ENCODE results near the gene LIN52.
"Not testable (repeated sequence)": the region's sequence is repeated elsewhere in the genome, so short reads cannot be mapped to it uniquely, and the experiment has no call there.

The LIN52 gene

DNA sequence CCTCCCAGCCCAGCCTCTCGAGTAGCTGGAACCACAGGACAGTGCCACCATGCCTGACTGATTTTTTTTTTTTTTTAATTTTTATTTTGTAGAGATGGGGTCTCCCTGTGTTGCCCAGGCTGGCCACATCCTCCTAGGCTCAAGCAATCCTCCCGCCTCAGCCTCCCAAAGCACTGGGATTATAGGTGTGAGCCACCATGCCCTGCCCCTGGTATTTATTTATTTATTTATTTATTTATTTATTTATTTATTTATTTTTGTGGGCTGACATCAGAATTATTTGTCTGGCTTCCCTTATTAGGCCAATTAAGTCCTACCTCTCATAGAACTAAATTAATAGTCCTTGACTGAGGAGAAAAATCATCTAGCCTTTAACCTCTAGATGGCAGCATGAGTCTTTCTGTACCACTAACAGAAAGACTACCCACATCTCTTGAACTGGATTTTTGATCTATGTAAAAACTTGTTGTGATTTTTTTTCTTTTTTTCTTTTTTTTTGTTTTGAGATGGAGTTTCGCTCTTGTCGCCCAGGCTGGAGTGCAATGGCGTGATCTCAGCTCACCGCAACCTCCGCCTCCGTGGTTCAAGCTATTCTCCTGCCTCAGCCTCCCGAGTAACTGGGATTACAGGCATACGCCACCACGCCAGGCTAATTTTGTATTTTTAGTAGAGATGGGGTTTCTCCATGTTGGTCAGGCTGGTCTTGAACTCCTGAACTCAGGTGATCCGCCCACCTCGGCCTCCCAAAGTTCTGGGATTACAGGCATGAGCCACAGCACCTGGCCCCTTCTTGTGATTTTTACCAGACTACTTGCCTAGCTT lies 26.9 kb downstream of the LIN52 start:
- DNase-seq = peak; percentile 24 to 79 (median 64)

DNA sequence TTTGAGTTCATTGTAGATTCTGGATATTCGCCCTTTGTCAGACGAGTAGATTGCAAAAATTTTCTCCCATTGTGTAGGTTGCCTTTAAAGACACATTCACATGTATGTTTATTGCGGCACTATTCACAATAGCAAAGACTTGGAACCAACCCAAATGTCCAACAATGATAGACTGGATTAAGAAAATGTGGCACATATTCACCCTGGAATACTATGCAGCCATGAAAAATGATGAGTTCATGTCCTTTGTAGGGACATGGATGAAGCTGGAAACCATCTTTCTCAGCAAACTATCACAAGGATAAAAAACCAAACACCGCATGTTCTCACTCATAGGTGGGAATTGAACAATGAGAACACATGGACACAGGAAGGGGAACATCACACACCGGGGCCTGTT lies 40.7 kb downstream of the LIN52 start:
- not testable (repeated sequence) for DNase-seq

DNA sequence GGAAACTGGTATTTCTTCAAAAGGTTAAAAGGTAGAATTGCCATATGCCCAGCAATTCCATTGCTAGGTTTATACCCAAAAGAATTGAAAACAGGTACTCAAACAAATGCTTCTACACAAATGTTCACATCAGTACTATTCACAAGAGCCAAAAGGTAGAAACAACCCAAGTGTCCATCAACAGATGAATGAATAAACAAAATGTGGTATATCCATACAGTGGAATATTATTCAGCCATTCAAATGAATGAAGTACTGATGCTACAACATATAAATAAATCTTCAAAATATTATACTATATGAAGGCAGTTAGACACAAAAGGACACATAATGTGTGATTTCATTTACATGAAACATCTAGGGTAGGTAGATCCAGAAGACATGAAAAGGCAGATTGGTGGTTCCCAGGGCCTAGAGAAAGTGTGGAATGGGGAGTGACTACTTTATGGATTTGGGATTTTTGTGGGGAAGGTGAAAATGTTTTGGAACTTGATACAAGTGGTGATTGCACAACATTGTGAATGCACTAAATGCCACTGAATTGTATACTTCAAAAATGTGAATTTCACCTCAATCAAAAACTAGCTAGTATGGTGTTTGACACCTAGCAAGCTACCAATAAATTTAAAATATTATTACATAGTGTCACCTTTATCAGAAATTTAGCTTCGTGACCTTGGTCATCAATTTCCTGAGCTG lies 41.7 kb downstream of the LIN52 start:
- DNase-seq = no peak

DNA sequence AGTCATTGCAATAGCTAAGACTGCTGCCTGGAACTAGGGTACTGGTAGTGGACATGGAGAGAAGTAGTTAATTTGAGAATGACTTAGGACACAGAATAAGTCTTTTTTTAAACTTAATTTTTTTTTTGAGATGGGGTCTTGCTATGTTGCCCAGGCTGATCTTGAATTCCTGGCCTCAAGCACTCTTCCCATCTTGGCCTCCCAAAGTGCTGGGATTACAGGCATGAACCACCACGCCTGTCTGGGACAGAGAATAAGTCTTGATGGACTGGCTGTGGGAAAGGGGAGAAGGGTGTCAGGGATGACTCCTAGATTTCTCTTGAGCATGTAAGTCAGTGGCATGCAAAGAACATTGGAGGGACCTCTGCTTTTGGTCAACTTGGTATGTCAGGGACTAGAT lies 42.9 kb downstream of the LIN52 start:
- DNase-seq = no peak

DNA sequence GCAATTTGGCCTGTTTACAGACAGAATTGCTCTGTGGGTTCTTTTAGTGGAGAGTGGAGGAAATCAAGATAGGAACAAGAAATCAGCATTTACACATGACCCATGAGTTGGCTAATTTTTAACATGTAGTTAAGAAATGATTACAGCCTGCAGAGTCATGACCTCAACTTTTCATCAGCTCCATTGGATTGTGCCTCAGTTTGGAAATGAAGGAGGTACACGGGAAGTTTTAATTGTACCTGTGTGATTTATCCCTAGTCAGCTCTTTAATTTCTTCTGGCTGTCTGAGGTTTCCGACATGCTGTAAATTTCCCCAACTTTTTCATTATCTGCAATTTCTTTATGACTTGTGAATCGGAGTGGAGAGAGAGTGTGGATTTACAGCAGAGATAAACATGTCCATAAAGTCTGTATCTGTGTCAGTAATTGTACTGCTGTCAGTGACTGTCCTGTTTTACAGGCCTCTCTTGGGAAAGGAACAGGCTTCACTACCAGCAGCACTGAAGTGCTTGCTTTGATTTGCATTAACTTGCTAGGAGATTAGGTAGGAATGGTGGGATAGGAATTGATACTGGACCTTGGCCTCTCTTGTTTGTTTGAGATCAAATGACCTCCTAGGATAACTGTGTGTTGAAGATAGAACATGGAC lies 49.2 kb downstream of the LIN52 start:
- DNase-seq = no peak

DNA sequence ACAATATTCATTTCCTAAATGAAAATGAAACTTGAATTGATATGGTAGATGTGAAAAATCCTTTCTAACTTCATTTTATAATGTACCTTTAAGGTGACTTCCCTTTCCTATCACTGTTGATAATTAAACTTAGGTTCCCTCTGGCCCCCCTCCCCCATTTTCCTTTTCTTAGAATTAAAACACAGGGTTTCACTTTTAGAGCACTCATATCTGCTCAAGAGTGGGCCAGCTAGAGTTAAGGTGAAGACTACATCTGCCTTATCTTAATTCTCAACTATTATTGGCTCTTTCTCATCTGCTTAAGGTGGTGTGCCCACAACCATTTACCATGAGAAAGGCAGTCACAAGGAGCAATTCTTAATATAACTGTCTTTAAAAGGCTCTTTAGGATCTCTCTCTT lies 49.7 kb downstream of the LIN52 start:
- DNase-seq = no peak

DNA sequence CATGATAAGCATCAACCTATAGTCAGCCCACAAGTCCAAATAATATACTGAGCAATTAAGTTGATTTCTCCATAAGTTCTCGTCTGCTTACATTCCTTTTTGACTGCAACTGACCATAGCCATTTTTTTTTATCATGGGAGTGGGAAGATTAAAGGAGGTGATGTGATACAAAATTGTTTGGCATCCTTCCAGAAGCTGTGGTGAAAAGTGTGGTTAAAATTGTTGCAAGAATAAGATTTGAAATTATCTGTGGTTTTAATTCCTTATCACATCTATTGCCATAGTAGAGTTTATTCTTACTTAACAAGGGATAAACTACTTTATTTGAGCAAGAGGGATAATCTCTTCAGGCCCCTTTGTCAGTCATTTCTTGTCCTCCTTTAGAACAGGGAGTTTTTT lies 50.7 kb downstream of the LIN52 start:
- no peak for DNase-seq

DNA sequence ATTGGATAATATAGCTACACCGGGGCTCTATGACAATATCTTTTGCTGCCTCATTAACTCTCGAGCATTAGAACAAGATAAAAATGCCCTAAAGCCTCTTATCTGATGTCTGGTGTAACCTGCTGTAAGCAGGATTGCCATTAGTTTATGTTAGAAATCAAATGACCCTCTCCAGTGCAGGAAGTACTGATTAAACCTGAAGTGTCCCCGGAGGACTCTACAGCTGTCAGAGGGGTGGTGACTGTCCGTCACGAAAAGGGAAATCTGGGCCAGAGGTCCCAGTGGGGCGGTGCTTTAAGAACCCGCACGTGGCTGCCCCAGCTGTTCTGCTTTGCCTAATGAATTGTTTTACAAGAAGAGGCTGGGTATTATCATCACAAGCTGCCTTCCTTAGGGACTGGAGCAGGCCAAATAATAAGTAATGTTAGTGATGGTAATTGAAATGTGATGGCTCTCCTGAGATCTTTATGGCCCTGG lies 55.7 kb downstream of the LIN52 start:
- peak; percentile 87 to 99 (median 98) for DNase-seq

DNA sequence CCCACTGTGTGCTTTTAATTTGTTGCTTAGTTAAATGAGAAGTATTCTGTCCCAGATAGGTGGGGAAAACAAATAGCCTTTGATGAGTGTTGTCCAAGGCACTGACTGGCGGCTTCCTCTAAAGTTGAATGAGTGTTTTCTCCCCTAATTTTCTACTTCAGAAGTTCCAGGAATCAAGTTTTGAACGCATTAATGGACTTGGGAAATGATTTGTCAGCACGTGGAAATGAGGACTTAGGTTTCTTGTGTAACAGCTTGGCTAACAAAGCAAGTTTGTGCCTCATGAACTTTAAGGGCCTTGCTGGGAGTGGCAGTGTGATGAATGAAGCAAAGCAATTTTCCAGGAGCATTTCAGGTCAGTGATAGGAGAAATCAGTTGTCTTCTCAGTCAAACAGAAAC lies 56.9 kb downstream of the LIN52 start:
- no peak for DNase-seq

DNA sequence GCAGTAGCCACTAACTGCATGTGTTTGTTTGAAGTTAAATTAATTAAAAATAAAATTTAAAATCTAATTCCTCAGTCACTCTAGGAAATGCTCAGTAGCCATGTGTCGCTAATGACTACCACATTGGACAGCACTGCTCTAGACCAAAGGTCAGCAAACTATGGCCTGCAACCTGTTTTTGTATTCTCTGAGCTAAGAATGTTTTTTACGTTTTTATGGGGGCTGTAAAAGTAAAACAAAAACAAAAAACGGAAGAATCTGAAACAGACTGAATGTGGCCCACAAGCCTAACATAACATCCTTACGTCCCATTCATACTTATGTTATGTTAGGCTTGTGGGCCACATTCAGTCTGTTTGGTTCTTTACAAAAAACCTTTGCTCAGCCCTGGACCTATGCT lies 57.8 kb downstream of the LIN52 start:
- no peak for DNase-seq

DNA sequence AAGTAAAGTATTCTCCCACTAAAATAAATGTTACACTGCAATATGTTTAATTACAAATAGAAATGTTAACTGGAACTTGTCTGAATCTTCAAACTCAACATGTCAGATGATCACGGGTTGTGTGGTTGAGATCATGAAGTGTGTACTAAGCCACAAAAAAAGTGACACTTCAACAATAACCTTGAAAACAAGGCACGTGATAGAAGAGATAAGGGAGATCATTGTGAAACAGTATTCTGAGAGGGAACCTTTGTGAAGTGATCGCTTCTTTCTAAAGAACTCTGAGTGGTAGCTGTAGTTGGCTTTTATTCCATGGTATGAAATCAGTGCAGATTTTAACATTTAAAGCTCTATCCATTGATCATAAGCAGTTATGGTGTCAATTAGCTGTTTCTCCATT lies 60.0 kb downstream of the LIN52 start:
- DNase-seq = no peak

DNA sequence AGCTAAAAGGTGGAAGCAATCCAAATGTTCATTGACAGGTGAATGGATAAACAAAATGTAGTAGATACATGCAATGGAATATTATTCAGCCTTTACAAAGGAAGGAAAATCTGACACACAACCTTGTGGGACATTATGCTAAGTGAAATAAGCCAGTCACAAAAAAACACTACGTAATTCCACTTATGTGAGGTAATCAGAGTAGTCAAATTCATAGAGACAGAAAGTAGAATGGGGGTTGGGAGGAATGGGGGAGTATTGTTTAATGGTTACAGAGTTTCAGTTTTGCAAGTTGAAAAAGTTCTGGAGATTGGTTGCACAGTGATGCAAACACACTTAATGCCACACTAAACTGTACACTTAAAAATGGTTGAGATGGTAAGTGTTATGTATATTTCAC lies 62.8 kb downstream of the LIN52 start:
- DNase-seq = no peak

DNA sequence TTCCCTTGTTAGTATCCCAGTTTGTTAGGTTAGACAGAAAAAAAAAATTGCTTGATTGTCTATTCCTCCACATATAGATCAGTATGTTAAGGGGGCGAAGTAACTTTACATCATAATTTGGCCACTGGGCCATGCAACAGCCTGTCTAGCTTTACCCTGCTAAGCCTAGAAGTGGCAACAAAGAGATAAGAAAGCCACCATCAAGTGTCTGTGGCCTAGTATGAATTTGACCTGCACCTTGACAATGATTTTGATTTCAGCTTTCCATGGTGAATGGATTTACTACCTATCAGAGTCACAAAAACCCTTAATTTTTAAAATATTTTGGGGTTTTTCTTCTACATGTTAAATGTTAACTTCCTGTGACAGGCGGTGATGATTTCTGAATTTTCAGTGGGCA lies 63.9 kb downstream of the LIN52 start:
- DNase-seq = no peak

DNA sequence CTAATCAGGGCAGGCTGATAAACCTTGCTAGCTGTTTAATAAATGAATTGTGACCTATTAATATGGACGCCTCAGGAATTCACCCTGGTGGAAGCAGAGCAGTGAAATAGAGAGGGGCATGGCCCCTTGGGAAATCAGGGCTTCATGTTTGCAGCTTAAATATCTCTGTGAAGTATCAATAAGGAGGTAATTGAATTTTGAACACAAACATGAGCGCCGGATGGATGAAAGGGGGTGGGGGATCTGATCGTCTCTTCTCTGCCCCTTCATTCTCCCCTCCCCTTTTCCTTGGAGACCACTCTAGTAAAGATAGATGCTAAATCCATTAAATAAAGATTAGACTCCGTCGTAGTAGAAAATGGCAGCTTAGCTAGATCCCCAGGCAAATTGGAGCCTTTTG lies 70.5 kb downstream of the LIN52 start:
- no peak for DNase-seq

DNA sequence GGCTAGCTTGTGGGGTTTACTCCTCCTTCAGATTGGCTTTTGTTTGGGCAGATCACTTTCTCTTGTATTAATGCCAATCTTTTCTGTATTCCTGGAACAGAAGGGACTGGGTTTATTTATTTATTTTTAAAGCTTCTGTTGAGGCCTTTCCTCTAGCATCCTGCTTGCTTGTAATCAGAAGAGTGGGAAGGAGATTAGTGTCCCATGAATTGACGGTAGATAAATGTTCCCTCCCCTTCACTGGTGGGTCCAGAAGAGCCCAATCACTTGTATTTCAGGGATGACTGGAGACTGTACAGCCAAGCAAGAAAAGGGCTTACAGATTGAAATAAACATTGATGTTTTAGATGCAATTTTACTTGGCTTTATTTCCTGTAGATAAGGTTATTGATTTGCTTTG lies 71.0 kb downstream of the LIN52 start:
- no peak for DNase-seq

DNA sequence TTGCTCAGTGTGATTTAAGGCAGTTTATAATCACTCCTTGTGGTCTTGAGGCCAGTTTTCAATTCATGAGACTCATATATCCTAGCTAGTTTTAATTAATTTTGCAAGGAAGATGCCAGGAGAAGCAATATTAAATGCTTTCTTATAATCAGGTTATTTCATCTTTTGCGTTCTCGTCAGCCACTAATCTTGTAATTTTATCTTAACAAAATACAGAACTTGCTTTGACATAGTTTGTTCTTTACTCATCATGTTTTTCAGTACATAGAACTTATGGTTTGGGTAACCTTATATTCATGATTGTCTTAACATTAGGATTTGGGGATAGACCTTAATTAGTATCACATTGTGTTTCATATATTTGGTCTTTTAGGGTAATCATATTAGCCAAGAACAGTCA lies 76.0 kb downstream of the LIN52 start:
- DNase-seq = no peak

DNA sequence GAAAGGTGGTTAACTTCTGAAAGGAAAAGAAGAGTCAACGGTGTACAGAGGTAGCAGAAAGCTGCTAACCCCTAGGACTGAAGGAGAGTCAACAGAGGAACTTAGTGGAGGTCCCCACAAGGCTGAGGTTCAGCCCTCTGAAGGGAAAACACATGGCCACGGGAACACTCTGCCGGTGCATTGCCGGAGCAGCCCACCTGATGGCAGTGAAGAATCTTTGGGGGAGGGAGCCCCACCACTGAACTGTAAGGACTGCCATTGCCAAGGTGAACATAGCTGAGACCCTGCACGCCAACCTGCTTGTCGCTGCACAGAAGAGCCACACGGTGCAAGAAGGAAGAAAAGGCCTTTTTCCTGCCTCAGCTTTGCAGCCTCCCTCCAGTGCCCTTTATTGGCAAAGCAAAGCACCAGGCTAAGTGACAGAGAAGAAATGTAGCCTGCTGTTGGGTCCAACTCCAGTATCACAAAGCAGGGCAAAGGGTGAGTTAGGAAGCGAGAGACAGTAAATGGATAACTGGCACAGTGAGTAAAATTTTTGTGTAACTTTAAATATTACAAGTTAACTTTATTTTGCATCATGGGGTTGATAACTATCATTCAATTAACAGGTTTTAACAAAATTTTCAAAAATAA lies 76.9 kb downstream of the LIN52 start:
- DNase-seq = no peak

DNA sequence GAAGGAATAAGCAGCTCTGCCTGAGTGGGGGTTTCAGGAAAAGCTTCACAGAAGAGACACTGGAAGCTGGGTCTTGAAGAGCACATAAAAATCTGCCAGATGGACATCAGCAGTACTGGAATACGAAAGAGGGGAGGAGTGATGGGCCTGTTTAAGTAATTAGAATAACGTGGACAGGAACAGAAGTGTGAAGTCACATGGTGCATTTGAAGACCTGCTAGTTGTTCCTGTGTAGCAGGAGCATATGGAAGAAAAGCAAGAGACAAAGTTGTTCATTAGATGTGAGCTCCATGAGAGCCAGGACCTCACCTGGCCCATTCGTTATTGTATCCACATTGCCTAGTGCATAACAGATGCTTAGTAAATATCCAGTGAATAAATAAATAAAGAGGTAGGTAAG lies 85.2 kb downstream of the LIN52 start:
- DNase-seq = no peak

DNA sequence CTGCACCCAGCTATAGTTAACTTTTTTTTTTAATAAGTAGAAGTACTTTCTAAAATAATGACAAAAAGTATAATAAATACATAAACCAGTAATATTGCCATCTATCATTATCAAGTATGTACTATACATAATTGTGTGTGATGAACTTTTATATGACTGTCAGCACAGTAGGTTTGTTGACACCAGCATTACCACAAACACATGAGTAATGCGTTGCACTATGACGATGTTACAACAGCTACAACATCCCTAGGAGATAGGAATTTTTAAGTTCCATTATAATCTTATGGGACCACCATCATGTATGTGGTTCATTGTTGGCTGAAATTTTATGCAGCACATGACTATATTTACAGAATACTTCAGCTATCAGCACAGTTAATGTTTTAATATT lies 91.6 kb downstream of the LIN52 start:
- no peak for DNase-seq

DNA sequence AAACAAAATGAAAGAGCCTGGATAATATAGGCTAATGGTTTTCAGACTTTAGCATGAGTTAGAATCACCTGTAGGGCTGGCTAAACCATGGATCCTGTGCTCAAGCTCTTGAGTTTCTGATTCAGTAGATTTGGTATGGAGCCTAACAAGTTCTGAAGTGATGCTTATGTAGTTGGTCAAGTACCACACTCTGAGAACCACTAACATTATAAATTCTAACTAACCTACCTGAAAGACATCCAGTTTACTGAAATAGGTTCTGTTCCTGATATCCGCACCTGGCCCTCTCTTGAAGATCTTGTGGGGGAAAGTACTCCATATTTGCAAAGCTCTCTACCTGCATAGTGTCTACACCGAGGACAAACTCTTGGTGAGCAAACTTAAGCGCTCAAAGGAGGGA lies 95.1 kb downstream of the LIN52 start:
- DNase-seq = peak in 1 of 3 experiments; percentile 83

DNA sequence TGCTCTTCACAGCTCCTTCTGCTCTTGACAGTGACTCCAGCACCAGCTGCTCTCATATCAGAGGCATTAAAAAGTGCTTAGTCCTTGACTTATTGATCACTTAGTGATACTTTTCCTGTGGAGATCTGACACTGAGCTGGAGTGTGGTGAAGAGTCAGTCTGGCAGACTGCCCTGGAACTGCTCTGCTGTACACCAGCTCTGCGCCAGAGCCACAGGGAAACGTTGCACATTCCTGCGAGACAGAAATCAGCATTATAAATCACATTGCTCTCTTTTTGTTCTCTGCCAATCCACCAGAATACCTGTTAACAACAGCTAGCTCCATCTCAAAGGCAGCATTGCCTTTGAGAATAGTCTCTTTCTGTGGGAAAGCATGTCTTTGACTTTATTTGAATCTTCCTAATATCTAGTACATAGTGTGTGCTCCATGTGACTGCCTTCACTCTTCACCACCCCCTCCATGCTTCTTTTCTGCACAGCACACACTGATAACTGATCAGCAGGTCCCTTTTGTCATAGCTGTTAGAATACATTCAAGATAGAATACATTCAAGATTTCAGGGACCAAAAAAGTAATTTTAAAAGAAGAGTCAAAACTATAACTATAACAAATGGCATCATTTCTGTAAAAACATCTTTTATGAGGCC lies 106.3 kb downstream of the LIN52 start:
- no peak for DNase-seq

DNA sequence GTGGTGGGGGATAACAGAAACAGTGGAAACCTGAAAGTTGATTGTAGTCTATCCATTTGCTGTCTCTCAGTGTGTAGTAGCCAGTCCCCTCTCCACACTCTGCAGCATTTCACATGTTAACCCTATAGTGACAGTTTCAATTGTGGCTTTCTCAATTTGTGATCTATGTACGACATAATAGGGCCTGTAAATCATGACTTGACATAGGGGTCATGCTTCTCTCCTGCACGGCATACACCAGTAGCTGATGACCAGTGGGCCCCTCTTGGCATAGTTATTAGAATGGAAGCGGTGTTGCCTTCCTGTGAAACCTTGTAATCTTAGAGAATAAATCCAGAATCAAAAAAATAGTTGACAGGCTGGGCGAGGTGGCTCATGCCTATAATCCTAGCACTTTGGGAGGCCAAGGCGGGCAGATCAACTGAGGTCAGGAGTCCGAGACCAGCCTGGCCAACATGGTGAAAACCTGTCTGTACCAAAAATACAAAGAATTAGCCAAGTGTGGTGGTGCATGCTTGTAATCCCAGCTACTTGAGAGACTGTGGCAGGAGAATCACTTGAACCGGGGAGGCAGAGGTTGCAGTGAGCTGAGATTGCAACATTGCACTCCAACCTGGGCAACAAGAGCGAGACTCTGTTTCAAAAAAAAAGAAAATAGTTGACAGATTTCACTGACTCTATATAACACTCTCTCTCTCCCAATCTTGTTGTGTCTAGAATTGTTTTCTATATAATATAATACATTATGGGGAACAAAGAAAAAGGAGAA lies 109.9 kb downstream of the LIN52 start:
- DNase-seq = no peak

Measured in NCI-H1417 (cell line).